Liver (tissue), 9 donors: ENCODE results near the gene SYNPO. TPM values are rescaled to one million over a fixed set of nuclear protein-coding genes. Genes with fewer than 3 reads are reported as not detected.

Source experiments
- DNase-seq: peaks from one replicate; pipeline ENCODE4 v3.0.0-alpha.2; 2017; ENCODE audit warnings: low spot score
- H3K27ac ChIP-seq, 2 donors: one replicate each; pipeline ENCODE4 v1.7.0; 2013; ENCODE audit warnings: inconsistent platforms in 2 of 2, low read length in 2 of 2, control low read depth in 1 of 2, low read depth in 1 of 2, mild to moderate bottlenecking in 1 of 2
- H3K27me3 ChIP-seq, 4 donors: one replicate each; pipeline versions ENCODE4 v1.6.1 to v1.7.0; 2013; ENCODE audit warnings: low read length in 3 of 4, inconsistent platforms in 1 of 4, mild to moderate bottlenecking in 1 of 4, moderate library complexity in 1 of 4; ENCODE audit not compliant: control insufficient read depth in 4 of 4, insufficient read depth in 4 of 4
- H3K36me3 ChIP-seq, 4 donors: one replicate each; pipeline versions ENCODE4 v1.6.1 to v1.7.0; 2013; ENCODE audit warnings: low read length in 3 of 4, mild to moderate bottlenecking in 3 of 4, low read depth in 1 of 4, moderate library complexity in 1 of 4; ENCODE audit not compliant: control insufficient read depth in 4 of 4, insufficient read depth in 3 of 4
- H3K4me1 ChIP-seq, 4 donors: one replicate each; pipeline versions ENCODE4 v1.6.1 to v1.7.0; 2013; ENCODE audit warnings: low read length in 3 of 4, mild to moderate bottlenecking in 3 of 4, moderate library complexity in 1 of 4; ENCODE audit not compliant: control insufficient read depth in 4 of 4, insufficient read depth in 4 of 4
- H3K4me3 ChIP-seq, 3 donors: one replicate each; pipeline versions ENCODE4 v1.6.1 to v1.7.0; 2013; ENCODE audit warnings: low read length in 3 of 3, control low read depth in 1 of 3, low read depth in 1 of 3, mild to moderate bottlenecking in 1 of 3
- H3K9ac ChIP-seq, 2 donors: one replicate each; pipeline ENCODE4 v1.7.0; 2013; ENCODE audit warnings: low read length in 2 of 2, mild to moderate bottlenecking in 2 of 2, moderate library complexity in 2 of 2, control low read depth in 1 of 2, low read depth in 1 of 2
- H3K9me3 ChIP-seq, 4 donors: one replicate each; pipeline versions ENCODE4 v1.6.1 to v1.7.0; 2013; ENCODE audit warnings: low read length in 3 of 4; ENCODE audit not compliant: control insufficient read depth in 4 of 4
- ATF3 ChIP-seq: IDR thresholded peaks from 2 replicates; pipeline ENCODE4 v1.6.1; 2016; ENCODE audit warnings: antibody characterized with exemption
- CTCF ChIP-seq: fragments of 150-350 bp; IDR thresholded peaks from 2 replicates; pipeline ENCODE4 v1.5.1; 2017; ENCODE audit warnings: improper control_type of control experiment, low read depth, low read length; ENCODE audit not compliant: missing input control
- EGR1 ChIP-seq, 2 donors: IDR thresholded peaks; 2 replicates each; pipeline ENCODE4 v1.6.1; 2016 to 2018; ENCODE audit warnings: antibody characterized with exemption in 2 of 2, low read depth in 2 of 2
- FOXA1 ChIP-seq: IDR thresholded peaks from 2 replicates; pipeline ENCODE4 v1.6.1; 2016; ENCODE audit warnings: antibody characterized with exemption
- FOXA2 ChIP-seq: IDR thresholded peaks from 2 replicates; pipeline ENCODE4 v1.6.1; 2016; ENCODE audit warnings: antibody characterized with exemption
- GABPA ChIP-seq, 2 donors: IDR thresholded peaks in 1 of 2; conservative IDR thresholded peaks in 1 of 2; 2 replicates each; pipeline ENCODE4 v1.6.1; 2016; ENCODE audit warnings: antibody characterized with exemption in 2 of 2, mild to moderate bottlenecking in 1 of 2, moderate library complexity in 1 of 2
- HNF4A ChIP-seq, 2 donors: conservative IDR thresholded peaks; 2 replicates each; pipeline ENCODE4 v1.6.1; 2016; ENCODE audit warnings: antibody characterized with exemption in 2 of 2, mild to moderate bottlenecking in 2 of 2
- HNF4G ChIP-seq: IDR thresholded peaks from 2 replicates; pipeline ENCODE4 v1.6.1; 2016; ENCODE audit warnings: antibody characterized with exemption
- JUND ChIP-seq, 2 donors: IDR thresholded peaks; 2 replicates each; pipeline ENCODE4 v1.6.1; 2016; ENCODE audit warnings: antibody characterized with exemption in 2 of 2
- NR2F2 ChIP-seq: IDR thresholded peaks from 2 replicates; pipeline ENCODE4 v1.6.1; 2016; ENCODE audit warnings: antibody characterized with exemption
- RAD21 ChIP-seq, 2 donors: IDR thresholded peaks; 2 replicates each; pipeline ENCODE4 v1.6.1; 2016; ENCODE audit warnings: antibody characterized with exemption in 2 of 2, mild to moderate bottlenecking in 2 of 2
- REST ChIP-seq: IDR thresholded peaks from 2 replicates; pipeline ENCODE4 v1.6.1; 2016; ENCODE audit warnings: antibody characterized with exemption, mild to moderate bottlenecking
- RXRA ChIP-seq, 2 donors: IDR thresholded peaks; 2 replicates each; pipeline ENCODE4 v1.6.1; 2017 to 2018; ENCODE audit warnings: antibody characterized with exemption in 2 of 2, mild to moderate bottlenecking in 1 of 2
- SP1 ChIP-seq: IDR thresholded peaks from 2 replicates; pipeline ENCODE4 v1.6.1; 2018; ENCODE audit warnings: antibody characterized with exemption, mild to moderate bottlenecking
- TAF1 ChIP-seq: conservative IDR thresholded peaks from 2 replicates; pipeline ENCODE4 v1.6.1; 2016; ENCODE audit warnings: antibody characterized with exemption, mild to moderate bottlenecking
- YY1 ChIP-seq: IDR thresholded peaks from 2 replicates; pipeline ENCODE4 v1.6.1; 2016; ENCODE audit warnings: antibody characterized with exemption, mild to moderate bottlenecking
- ZBTB33 ChIP-seq: IDR thresholded peaks from 2 replicates; pipeline ENCODE4 v1.6.1; 2016; ENCODE audit warnings: antibody characterized with exemption
- whole genome bisulfite sequencing: extraction: QIAGEN DNeasy Blood & Tissue Kit; methylation state at CpG from one replicate; pipeline ENCODE4 v1.1.7; 2013; 5-methylcytosine and 5-hydroxymethylcytosine counted together
- polyA plus RNA-seq, 2 donors: library from polyadenylated mRNA; stranded (reverse) in 1 of 2; unstranded in 1 of 2; fragments of 200-250 nt in 1 of 2; fragments of >200 nt in 1 of 2; fragmentation: Nextera tagmentation in 1 of 2; extraction: Ambion mirVana in 1 of 2; gene quantifications; one replicate each; pipeline versions ENCODE4 v1.2.1 to v1.2.3, GENCODE V29; 2013 to 2015
- total RNA-seq, 2 donors: library from RNA; depleted of rRNA; stranded (reverse); fragments of >200 nt; gene quantifications; one replicate each; pipeline ENCODE4 v1.2.3, GENCODE V29; 2014
- TF ChIP-seq, protein P1 (sequence below): IDR thresholded peaks from 2 replicates; pipeline ENCODE4 v1.6.1; 2016; ENCODE audit warnings: antibody characterized with exemption
- donor health status: healthy.
- donor health status: healthy.
- donor health status: healthy.
- donor health status: healthy.
- donor health status: healthy.

The SYNPO gene
- total and polyA plus RNA-seq, 4 donors: 1.1 to 36.6 (median 10.7) TPM

GRCh38 chr5:150662731-150663516 lies 22.5 kb downstream of the SYNPO start:
- no peak overlapping the region for H3K27ac ChIP-seq
- TF ChIP-seq FOXA2 (no peak), FOXA1 (no peak), ATF3 (no peak), TAF1 (no peak), NR2F2 (no peak), ZBTB33 (no peak), HNF4A (conservative IDR thresholded peaks at IDR 0.05) (no peak), RXRA (IDR thresholded peaks at IDR 0.05) (no peak), JUND (IDR thresholded peaks at IDR 0.05) (no peak), RAD21 (IDR thresholded peaks at IDR 0.05) (no peak), GABPA (IDR thresholded peaks at IDR 0.05 in 1 of 2, conservative IDR thresholded peaks at IDR 0.05 in 1 of 2) (no peak), YY1 (no peak), REST (no peak), HNF4G (no peak), CTCF (no peak), EGR1 (IDR thresholded peaks at IDR 0.05; ENCODE audit: low read depth in 2 of 2) (no peak), SP1 (no peak)
- TF ChIP-seq, protein P1, sequence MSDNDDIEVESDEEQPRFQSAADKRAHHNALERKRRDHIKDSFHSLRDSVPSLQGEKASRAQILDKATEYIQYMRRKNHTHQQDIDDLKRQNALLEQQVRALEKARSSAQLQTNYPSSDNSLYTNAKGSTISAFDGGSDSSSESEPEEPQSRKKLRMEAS: no peak
- no peaks in the 10 kb centered on the region for H3K9me3 ChIP-seq
- WGBS: 86% methylated on average over 4 of the region's 4 CpGs
- H3K9ac ChIP-seq: no peak overlapping the region
- H3K27me3 ChIP-seq: no peaks in the 10 kb centered on the region
- no peak overlapping the region for H3K4me3 ChIP-seq
- H3K36me3 ChIP-seq: no peaks in the 10 kb centered on the region
- DNase-seq: no peak
- peaks cover 0 to 7% (median 4%) of the 10 kb centered on the region in 4 donors for H3K4me1 ChIP-seq
